GM12878 (cell line): ENCODE results near the gene INPP4B. TPM values are rescaled to one million over a fixed set of nuclear protein-coding genes. Genes with fewer than 3 reads are reported as not detected.

ENCODE experiments used
- ATAC-seq: fragments of 200-7000 bp; cut with Tn5 transposase; 3 replicates; pipeline ENCODE4 v1.9.1; 2020; ENCODE audit warnings: mild to moderate bottlenecking, moderate library complexity
- BruUV-seq: library from RNA; stranded (reverse); fragments of 400-500 nt; replicated peaks from 2 replicates; lab custom pipeline; 2021; lab: Mats Ljungman, UMichigan
- CTCF ChIA-PET: fragments of 300-600 bp; sonication (Branson Sonifier 250); formaldehyde crosslinking; extraction: SDS; loops from one replicate; lab custom pipeline; 2021; ENCODE audit warnings: inconsistent platforms; lab: Yijun Ruan, JAX
- POLR2A ChIA-PET: fragments of 350-600 bp; formaldehyde crosslinking; extraction: SDS; loops from one replicate; lab custom pipeline; 2021; ENCODE audit warnings: inconsistent platforms; lab: Charles Lee
- RAD21 ChIA-PET: fragments of 300-600 bp; sonication (Branson Sonifier 250); formaldehyde crosslinking; loops from one replicate; lab custom pipeline; 2023; ENCODE audit warnings: antibody characterized with exemption; ENCODE audit not compliant: unreplicated experiment; lab: Charles Lee
- SMC1A ChIA-PET: fragments of 300-600 bp; sonication (Branson Sonifier 250); formaldehyde crosslinking; loops from one replicate; lab custom pipeline; 2023; ENCODE audit not compliant: unreplicated experiment, uncharacterized antibody; lab: Charles Lee
- DNase-seq: peaks from one replicate; pipeline ENCODE4 v3.0.0-alpha.2; 2011; ENCODE audit warnings: low read depth, low spot score
- FAIRE-seq: peaks from 3 replicates; lab custom pipeline; 2011; peaks lifted over from hg19 to GRCh38; lab: Jason Lieb, UNC
- H2AFZ ChIP-seq: 2 replicates; pipeline ENCODE4 v1.6.0; 2011; ENCODE audit warnings: low read depth, low read length, control low read depth; ENCODE audit not compliant: control insufficient read depth
- H3K27ac ChIP-seq: 2 replicates; pipeline ENCODE4 v1.5.1; 2011; ENCODE audit warnings: control low read depth; ENCODE audit not compliant: control insufficient read depth, insufficient read depth
- H3K27me3 ChIP-seq, 2 experiments: replicated peaks in 1 of 2; 2 replicates each; pipeline versions ENCODE4 v1.6.0 to v1.6.1; 2011; ENCODE audit warnings: low read length in 1 of 2; ENCODE audit not compliant: control insufficient read depth in 2 of 2, insufficient read depth in 2 of 2
- H3K36me3 ChIP-seq, 2 experiments: 2 replicates each; pipeline ENCODE4 v1.5.1; 2011; ENCODE audit warnings: low read length in 1 of 2; ENCODE audit not compliant: control insufficient read depth in 2 of 2, insufficient read depth in 2 of 2
- H3K4me1 ChIP-seq: 2 replicates; pipeline ENCODE4 v1.6.1; 2011; ENCODE audit warnings: mild to moderate bottlenecking, low read length, moderate library complexity, mixed read lengths; ENCODE audit not compliant: control insufficient read depth, insufficient read depth
- H3K4me2 ChIP-seq: 2 replicates; pipeline ENCODE4 v1.6.0; 2011; ENCODE audit warnings: control low read depth; ENCODE audit not compliant: control insufficient read depth, insufficient read depth
- H3K4me3 ChIP-seq: fragments of 200-600 bp; sonication (generic); 2 replicates; pipeline ENCODE4 v1.5.1; 2016
- H3K79me2 ChIP-seq: 2 replicates; pipeline ENCODE4 v1.6.0; 2011; ENCODE audit warnings: low read length; ENCODE audit not compliant: control insufficient read depth, insufficient read depth
- H3K9ac ChIP-seq: 2 replicates; pipeline ENCODE4 v1.8.0; 2011; ENCODE audit warnings: low read length, control low read depth, mixed read lengths; ENCODE audit not compliant: control insufficient read depth, insufficient read depth
- H3K9me3 ChIP-seq: replicated peaks from 3 replicates; pipeline ENCODE4 v1.5.1; 2011; ENCODE audit warnings: mild to moderate bottlenecking, low read length; ENCODE audit not compliant: control insufficient read depth, insufficient read depth
- H4K20me1 ChIP-seq: 2 replicates; pipeline ENCODE4 v1.6.0; 2011; ENCODE audit not compliant: control insufficient read depth, insufficient read depth
- CREB1 ChIP-seq: IDR thresholded peaks from 2 replicates; pipeline ENCODE4 v1.6.1; 2012; ENCODE audit warnings: low read depth, mild to moderate bottlenecking, inconsistent platforms
- CREM ChIP-seq: IDR thresholded peaks from 2 replicates; pipeline ENCODE4 v1.6.1; 2014; ENCODE audit warnings: antibody characterized with exemption, low read depth
- ELK1 ChIP-seq: IDR thresholded peaks from 2 replicates; pipeline ENCODE4 v1.6.1; 2012; ENCODE audit warnings: low read depth, low read length, improper control_type of control experiment
- NFXL1 ChIP-seq: fragments of 450-650 bp; IDR thresholded peaks from 2 replicates; pipeline ENCODE4 v1.6.1; 2017; ENCODE audit warnings: antibody characterized with exemption, mild to moderate bottlenecking, borderline replicate concordance
- WRNIP1 ChIP-seq: IDR thresholded peaks from 2 replicates; pipeline ENCODE4 v1.6.1; 2011; ENCODE audit warnings: low read depth, low read length, improper control_type of control experiment, borderline replicate concordance
- ZBED1 ChIP-seq: IDR thresholded peaks from 2 replicates; pipeline ENCODE4 v1.6.1; 2016; ENCODE audit warnings: borderline replicate concordance
- WGBS: methylation state at CpG from one replicate; pipeline ENCODE4 v1.1.6; 2016; ENCODE audit warnings: low lambda C conversion rate; ENCODE audit not compliant: insufficient replicate concordance, insufficient coverage; ENCODE audit errors: missing lambda C conversion rate; 5-methylcytosine and 5-hydroxymethylcytosine counted together
- in situ Hi-C: fragments of 300-500 bp; cut with MboI; formaldehyde crosslinking; loops from 9 replicates; pipeline ENCODE4 v1.14.3; 2018; ENCODE audit warnings: mixed read lengths
- intact Hi-C: fragments of 100-400 bp; cut with micrococcal nuclease; formaldehyde crosslinking; loops from one replicate; pipeline ENCODE4 v1.14.2; 2022; ENCODE audit not compliant: unreplicated experiment
- polyA plus RNA-seq, 11 experiments: library from polyadenylated mRNA; depleted of rRNA in 4 of 11; unstranded in 6 of 11; stranded (reverse) in 5 of 11; fragments of >200 nt; fragmentation: Nextera tagmentation in 4 of 11; fragmentation: Illumina TruSeq in 1 of 11; extraction: Ambion mirVana in 4 of 11; extraction: Trizol in 1 of 11; gene quantifications; 1 replicate in 1 of 11; 2 replicates in 10 of 11; pipeline versions ENCODE4 v1.2.1 to v1.2.3, GENCODE V29; 2011 to 2016; ENCODE audit warnings: inconsistent platforms in 2 of 11, missing spikeins in 2 of 11, low read depth in 1 of 11
- total RNA-seq, 4 experiments: library from RNA; depleted of rRNA in 3 of 4; stranded (reverse); fragments of >200 nt in 3 of 4; fragmentation: Illumina TruSeq in 1 of 4; extraction: Trizol in 1 of 4; gene quantifications; 2 replicates each; pipeline versions ENCODE4 v1.2.1 to v1.2.3, GENCODE V29; 2013 to 2021
- TF ChIP-seq, protein P1 (sequence below): fragments of 450-650 bp; IDR thresholded peaks from 2 replicates; pipeline ENCODE4 v1.6.1; 2017; ENCODE audit warnings: low read depth, mild to moderate bottlenecking, moderate library complexity

INPP4B gene
- total and polyA plus RNA-seq, 10 of the 15 experiments (the other 5 are each of a cell fraction or from before 2014, with no cell fraction given) = 0.53 to 11.2 (median 0.95) TPM

DNA sequence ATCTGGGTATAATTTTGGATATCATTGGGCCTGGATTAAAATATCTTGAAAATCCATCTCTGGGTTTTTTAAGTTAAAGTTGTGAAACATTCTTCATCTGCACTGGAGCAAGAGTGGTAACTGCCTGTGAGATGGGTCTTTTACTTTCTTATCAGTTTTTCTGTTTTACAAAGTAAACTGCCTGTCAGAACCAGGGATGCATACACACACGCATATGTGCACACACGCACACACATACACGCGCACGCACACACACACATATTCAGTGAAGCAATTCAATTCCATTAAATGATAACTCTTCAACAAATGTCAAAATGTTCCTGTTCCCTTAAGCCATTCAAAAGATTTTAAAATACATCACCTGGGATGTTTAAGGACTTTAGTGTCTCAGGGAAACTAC, 515.8 kb downstream of the INPP4B start:
- H3K4me3 ChIP-seq = no peak overlapping the region
- no peaks in the 10 kb centered on the region for H4K20me1 ChIP-seq
- H3K9ac ChIP-seq = no peak overlapping the region
- WGBS = 95% methylated on average over 5 of the region's 5 CpGs
- ChIA-PET SMC1A (interaction anchor here (1.3 to 9.9 kb wide), 5 partner anchors 11 to 48 kb away, joined by 3 to 61 read pairs (median 9); no protein-coding TSS in a partner anchor), CTCF (interaction anchor here (1.3 to 4.7 kb wide), 2 partner anchors 11 to 24 kb away, joined by 7 to 16 read pairs; no protein-coding TSS in a partner anchor), RAD21 (interaction anchor here (0.5 to 1.3 kb wide), 4 partner anchors 24 to 36 kb away, joined by 3 to 5 read pairs (median 3); no protein-coding TSS in a partner anchor), POLR2A (no interaction called here)
- no peaks in the 10 kb centered on the region; a peak in 1 of 4 replicates for H3K27me3 ChIP-seq
- H3K36me3 ChIP-seq = no peaks in the 10 kb centered on the region
- DNase-seq (no peak), FAIRE-seq (no peak), ATAC-seq (no peak)
- BruUV-seq = no TSS peak
- H3K4me1 ChIP-seq = no peaks in the 10 kb centered on the region
- H3K9me3 ChIP-seq = no peaks in the 10 kb centered on the region
- no peak overlapping the region for H3K4me2 ChIP-seq
- intact Hi-C loops (no loop called here), in situ Hi-C loops (no loop called here)
- H3K27ac ChIP-seq = no peak overlapping the region
- no peaks in the 10 kb centered on the region for H3K79me2 ChIP-seq
- TF ChIP-seq, protein P1, sequence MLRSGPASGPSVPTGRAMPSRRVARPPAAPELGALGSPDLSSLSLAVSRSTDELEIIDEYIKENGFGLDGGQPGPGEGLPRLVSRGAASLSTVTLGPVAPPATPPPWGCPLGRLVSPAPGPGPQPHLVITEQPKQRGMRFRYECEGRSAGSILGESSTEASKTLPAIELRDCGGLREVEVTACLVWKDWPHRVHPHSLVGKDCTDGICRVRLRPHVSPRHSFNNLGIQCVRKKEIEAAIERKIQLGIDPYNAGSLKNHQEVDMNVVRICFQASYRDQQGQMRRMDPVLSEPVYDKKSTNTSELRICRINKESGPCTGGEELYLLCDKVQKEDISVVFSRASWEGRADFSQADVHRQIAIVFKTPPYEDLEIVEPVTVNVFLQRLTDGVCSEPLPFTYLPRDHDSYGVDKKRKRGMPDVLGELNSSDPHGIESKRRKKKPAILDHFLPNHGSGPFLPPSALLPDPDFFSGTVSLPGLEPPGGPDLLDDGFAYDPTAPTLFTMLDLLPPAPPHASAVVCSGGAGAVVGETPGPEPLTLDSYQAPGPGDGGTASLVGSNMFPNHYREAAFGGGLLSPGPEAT = no peak
- TF ChIP-seq ZBED1 = no peak
- no peak for TF ChIP-seq ELK1
- TF ChIP-seq WRNIP1 = no peak
- no peak for TF ChIP-seq NFXL1
- TF ChIP-seq CREM = no peak
- TF ChIP-seq CREB1 = no peak
- H2AFZ ChIP-seq = no peak overlapping the region
